ENCODE data around the gene MED12.
A peak's percentile ranks its signal among the peaks of the same experiment; 100 is the strongest.

MED12 gene

GRCh38 chrX:71107245-71107644 lies 11.2 kb upstream of the MED12 start:
- DNase-seq (ENCODE audit: low spot score) = no peak

- peak; percentile 40 for DNase-seq (ENCODE audit: low spot score)
Observed at GRCh38 chrX:71107762-71108360, 10.5 kb upstream of the MED12 start.

- no peak for DNase-seq (ENCODE audit: low spot score)
Observed at GRCh38 chrX:71109051-71109450, 9.3 kb upstream of the MED12 start.

DNA sequence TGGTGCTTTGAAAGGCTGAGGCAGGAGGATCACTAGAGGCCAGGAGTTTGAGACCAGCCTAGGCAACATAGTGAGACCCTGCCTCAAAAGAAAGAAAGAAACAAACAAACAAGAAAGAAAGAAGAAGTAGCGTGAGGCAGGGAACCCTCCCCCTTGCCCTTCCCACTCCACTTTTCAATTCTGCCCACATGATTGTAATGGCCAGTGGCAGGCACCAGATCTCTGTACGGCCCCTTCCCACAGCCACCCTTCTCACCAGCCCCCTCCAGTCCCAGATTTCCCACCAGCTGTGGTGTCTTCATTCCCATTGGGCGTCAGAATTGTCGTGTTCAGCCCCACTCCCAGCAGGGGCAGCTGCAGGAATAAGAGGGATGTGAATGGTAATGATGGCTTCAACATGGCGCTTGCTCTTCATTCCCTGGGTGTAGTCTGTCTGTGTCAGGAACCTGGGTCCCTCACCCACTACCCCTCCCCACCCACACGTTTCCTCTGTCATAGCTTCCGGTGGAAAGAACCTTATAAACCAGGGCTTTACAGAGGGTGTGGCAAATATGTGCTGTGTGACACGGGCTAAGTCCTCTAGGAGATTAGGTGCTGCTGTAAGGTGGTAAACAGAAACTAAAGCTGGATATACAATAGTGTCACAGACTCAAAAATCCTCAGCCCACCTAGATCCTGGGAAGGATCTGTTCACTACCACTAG lies 7.1 kb upstream of the MED12 start, which contains the start of gene IL2RG:
TSS of gene IL2RG (minus strand) at position 437 of the 703 bp plus-strand sequence. CDS start at position 399, 38 bp downstream.
- no peak for DNase-seq (ENCODE audit: low spot score)

DNA sequence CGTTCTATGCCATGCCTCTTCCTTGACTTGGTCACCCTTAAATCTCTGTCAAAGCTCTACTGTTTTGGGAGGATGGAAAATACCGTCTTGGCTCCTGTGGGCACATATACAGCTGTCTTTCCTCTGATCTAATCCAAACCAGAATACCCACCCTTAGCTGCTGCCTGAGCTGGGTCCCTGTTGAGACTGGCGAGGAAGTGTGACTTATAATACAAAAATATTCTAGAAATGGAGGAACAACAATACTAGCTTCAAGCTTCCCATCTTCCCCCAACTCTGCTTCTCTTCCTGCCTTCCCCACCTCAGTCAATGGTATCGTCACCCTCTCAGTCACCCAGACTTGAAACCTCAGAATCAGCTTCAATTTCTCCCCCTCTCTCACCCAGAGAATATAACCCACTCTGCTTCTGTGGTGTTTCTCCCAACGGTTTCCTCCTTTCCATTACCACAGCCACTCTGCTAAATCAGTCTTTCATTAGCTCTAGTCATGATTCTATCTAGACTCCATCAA lies 6.4 kb upstream of the MED12 start:
- DNase-seq (ENCODE audit: low spot score) = no peak

GRCh38 chrX:71117358-71117757 lies 1.0 kb upstream of the MED12 start:
- DNase-seq (ENCODE audit: low spot score) = no peak

DNA sequence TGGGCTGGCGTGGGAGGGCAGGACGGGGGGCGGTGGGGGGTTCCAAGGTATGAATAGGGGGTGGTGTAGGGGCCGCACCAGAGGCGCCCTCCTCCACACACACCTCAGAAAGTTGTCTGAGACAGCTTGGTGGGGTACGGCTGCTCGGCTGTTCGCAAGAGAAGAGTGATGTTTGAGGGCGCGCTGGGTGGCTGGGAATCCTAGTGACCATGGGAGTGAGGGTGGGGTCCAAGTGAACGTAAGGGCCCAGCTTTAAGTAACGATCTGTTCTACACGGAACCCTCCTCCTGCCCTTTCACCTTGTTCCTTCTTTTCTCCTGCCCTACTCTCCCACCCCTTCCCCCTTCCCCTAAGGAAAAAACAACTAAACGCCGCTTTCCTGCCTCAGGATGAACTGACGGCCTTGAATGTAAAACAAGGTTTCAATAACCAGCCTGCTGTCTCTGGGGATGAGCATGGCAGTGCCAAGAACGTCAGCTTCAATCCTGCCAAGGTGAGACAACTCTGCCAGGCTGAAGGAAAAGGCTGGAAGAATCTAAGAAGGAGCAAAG lies 664 bp downstream of the MED12 start:
- DNase-seq (ENCODE audit: low spot score) = no peak

DNA sequence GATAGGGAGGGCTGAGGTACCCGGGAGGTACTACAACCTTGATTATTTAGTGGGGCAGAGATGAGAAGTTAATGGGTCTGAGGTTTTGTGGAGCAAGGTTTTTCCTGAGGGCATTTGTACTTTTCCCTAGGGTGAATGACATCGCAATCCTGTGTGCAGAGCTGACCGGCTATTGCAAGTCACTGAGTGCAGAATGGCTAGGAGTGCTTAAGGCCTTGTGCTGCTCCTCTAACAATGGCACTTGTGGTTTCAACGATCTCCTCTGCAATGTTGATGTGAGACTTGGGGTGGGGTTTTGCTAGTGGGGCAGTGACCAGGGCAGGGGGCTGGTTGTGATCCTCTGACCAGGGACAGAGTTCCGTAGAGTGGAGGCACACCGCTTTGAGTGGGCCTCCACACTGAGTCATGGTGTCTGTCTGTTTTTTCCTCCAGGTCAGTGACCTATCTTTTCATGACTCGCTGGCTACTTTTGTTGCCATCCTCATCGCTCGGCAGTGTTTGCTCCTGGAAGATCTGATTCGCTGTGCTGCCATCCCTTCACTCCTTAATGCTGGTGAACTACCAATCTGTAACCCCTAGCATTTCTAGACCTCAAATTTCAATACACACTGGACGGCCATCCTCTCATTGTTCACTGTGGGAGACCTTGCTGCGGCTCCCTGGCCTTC lies 9.9 kb downstream of the MED12 start:
- DNase-seq (ENCODE audit: low spot score) = no peak

GRCh38 chrX:71128915-71129765 lies 10.7 kb downstream of the MED12 start:
- DNase-seq (ENCODE audit: low spot score) = peak; percentile 45

- DNase-seq (ENCODE audit: low spot score) = no peak
Observed at GRCh38 chrX:71131510-71131909, 13.1 kb downstream of the MED12 start.

GRCh38 chrX:71140440-71140839 lies 22.0 kb downstream of the MED12 start:
- DNase-seq (ENCODE audit: low spot score) = no peak

GRCh38 chrX:71143508-71143907 lies 25.1 kb downstream of the MED12 start:
- no peak for DNase-seq (ENCODE audit: low spot score)

- DNase-seq (ENCODE audit: low spot score) = no peak
Observed at GRCh38 chrX:71144651-71145050, 26.3 kb downstream of the MED12 start, which contains the start of gene NLGN3. Gene NLGN3, plus strand, starts transcription at chrX:71144841. Its CDS starts 2,909 bp downstream, at chrX:71147750.

GRCh38 chrX:71147496-71148277 lies 29.3 kb downstream of the MED12 start:
- no peak for DNase-seq (ENCODE audit: low spot score)

DNA sequence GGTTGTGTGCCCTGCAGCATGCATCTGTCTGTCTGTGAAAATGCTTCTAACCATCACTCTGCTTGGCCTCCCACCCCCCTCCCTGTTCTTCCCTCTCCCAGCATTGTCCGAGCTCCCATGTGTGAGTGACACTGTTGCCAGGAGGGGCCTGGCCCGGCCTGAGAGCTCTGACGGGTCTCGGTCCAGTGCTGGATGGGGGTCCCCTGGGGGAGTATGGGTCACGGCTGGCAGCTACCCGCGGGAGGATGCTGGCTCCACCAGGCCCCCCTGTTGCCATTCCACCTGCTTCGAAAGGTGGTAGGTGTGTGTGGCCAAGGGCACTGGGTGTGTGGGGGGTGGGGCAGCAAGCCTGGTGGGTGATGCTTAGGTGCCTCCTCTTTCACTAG lies 29.9 kb downstream of the MED12 start:
- no peak for DNase-seq (ENCODE audit: low spot score)

DNA sequence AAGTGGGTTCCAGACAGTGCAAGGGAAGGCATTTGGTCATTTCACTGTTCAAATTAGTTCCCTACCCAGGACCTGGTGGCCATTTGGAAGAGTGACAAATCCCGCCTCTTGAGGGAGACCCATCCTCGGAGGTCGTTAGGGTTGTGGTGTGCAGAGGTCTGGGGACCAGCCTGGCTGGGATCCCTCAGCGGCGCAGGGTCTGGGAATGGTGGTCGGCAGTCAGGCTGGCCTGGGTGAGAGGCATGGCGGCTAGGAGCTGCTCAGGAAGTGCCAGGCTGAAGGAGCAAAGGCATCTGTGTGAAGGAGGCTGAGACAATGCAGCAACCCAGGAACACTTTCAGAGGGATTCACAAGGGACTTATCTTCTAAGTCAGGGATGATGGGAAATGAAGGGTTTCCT lies 33.0 kb downstream of the MED12 start:
- no peak for DNase-seq (ENCODE audit: low spot score)

- no peak for DNase-seq (ENCODE audit: low spot score)
Observed at GRCh38 chrX:71154196-71154595, 35.8 kb downstream of the MED12 start.

- DNase-seq (ENCODE audit: low spot score) = no peak
Observed at GRCh38 chrX:71154641-71155040, 36.2 kb downstream of the MED12 start.

DNA sequence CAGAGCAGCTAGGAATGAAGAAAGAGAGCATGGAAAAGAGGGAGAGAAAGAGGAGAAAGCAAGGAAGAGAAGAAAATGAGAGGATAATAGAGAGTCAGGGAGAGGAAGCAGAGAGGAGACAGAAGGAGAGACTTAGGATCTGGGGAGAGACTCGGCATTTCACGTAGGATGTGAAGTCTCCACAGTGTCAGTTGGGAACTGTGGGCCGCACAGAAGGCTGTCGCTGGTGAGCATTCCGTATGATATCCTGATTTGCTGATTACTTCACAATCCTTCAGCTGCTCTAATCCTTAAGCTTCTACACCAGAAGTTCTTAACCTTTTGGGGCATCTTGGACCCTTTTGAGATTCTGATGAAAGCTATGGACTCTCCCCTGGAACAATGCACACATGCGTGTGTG lies 40.2 kb downstream of the MED12 start:
- no peak for DNase-seq (ENCODE audit: low spot score)

DNA sequence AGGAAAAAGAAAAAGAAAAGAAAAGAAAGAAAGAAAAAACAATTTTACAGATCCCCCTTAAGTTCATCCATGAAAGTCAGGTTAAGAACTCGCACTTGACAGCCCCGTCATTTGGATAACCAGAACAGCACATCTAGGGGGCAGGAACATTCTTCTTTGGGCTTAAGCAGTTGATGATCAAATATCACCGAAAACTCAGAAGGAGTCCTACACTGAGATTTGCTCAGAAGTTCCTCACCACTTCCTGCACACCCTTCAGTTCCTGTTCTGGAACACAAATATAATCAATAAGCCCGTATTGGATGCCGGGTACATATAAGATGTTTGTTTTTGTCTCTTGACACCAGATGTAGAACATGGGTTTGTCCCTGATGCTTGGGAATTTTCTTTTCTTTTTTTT lies 40.9 kb downstream of the MED12 start:
- DNase-seq (ENCODE audit: low spot score) = no peak

DNA sequence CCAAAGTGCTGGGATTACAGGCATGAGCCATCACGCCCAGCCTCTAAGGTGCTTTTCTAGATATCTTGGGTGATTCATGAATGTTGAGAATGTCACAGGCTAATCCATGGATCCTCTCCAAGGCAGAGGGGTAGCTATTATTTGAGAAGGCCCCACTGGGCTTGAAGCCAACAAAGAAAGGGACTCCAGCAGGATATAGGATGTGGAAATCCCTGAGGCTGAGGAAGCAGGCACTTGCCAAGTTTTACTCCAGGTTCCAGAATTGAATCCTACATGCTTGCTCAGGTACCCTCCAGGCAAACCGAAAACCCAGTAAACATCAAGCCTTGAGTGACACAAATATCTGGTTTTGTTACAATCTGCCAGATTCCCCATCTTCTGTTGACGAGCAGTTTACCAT lies 42.1 kb downstream of the MED12 start:
- no peak for DNase-seq (ENCODE audit: low spot score)
